ENCODE results near the gene SOWAHB. TPM values are rescaled to one million over a fixed set of nuclear protein-coding genes. Genes with fewer than 3 reads are reported as not detected.
A peak's percentile ranks its signal among the peaks of the same experiment; 100 is the strongest.

Gene SOWAHB
- total RNA-seq, 1 donor from 2014 or later: 4.8 TPM

DNA sequence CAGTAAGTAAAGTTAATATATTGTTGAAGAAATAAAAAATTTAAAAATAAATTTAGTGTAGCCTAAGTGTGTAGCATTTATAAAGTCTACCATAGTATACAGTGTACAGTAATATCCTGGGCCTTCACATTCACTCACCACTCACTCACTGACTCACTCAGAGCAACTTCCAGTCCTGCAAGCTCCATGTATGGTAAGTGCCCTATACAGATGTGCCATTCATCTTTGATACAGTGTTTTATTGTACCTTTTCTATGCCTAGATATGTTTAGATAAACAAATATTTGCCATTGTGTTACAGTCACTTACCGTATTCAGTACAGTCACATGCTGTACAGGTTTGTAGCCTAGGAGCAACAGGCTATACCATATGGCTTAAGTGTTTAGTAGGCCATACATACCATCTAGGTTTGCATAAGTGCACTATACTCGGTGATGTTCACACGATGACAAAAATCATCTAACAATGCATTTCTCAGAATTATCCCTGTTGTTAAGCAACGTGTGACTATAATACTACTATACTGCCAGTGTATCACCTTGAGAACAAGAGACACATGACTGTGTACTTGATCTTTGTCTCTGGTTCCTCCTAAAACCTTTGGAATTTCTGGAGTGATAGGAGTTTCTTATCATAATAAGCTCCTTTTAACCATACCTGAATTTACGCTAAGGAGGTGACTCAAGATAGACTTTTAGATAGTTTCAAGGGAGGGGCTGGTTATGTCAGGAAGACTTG is 25.8 kb upstream of the SOWAHB start:
- H3K27me3 Mint-ChIP-seq (ENCODE audit: low read depth): no peaks in the 10 kb centered on the region
- TF ChIP-seq, protein P1, sequence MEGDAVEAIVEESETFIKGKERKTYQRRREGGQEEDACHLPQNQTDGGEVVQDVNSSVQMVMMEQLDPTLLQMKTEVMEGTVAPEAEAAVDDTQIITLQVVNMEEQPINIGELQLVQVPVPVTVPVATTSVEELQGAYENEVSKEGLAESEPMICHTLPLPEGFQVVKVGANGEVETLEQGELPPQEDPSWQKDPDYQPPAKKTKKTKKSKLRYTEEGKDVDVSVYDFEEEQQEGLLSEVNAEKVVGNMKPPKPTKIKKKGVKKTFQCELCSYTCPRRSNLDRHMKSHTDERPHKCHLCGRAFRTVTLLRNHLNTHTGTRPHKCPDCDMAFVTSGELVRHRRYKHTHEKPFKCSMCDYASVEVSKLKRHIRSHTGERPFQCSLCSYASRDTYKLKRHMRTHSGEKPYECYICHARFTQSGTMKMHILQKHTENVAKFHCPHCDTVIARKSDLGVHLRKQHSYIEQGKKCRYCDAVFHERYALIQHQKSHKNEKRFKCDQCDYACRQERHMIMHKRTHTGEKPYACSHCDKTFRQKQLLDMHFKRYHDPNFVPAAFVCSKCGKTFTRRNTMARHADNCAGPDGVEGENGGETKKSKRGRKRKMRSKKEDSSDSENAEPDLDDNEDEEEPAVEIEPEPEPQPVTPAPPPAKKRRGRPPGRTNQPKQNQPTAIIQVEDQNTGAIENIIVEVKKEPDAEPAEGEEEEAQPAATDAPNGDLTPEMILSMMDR (IDR thresholded peaks at IDR 0.05): no peak
- H3K27ac Mint-ChIP-seq (ENCODE audit: unreplicated experiment): no peak overlapping the region
- no peaks in the 10 kb centered on the region for H3K9me3 Mint-ChIP-seq (ENCODE audit: low read depth)
- H3K36me3 Mint-ChIP-seq (ENCODE audit: low read depth): no peaks in the 10 kb centered on the region
- no peak for DNase-seq (ENCODE audit: low spot score)
- no peaks in the 10 kb centered on the region for H3K4me1 Mint-ChIP-seq (ENCODE audit: low read depth)
- no peak overlapping the region for H3K4me3 Mint-ChIP-seq (ENCODE audit: unreplicated experiment)

DNA sequence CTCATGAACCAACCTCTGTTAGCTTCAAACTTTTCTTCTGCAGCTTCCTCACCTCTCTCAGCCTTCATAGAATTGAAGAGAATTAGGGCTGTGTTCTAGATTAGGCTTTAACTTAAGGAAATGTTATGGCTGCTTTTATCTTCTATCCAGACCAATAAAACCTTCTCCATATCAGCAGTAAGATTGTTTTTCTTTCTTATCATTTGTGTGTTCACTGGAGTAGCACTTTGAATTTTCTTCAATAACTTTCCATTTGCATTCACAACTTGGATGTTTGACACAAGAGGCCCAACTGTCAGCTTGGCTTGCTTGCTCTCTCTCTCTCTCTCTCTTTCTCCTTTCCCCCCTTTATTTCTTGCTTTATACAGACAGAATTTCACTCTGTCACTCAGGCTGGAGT is 22.8 kb upstream of the SOWAHB start:
- no peaks in the 10 kb centered on the region for H3K27me3 Mint-ChIP-seq (ENCODE audit: low read depth)
- no peaks in the 10 kb centered on the region for H3K4me1 Mint-ChIP-seq (ENCODE audit: low read depth)
- no peak overlapping the region for H3K27ac Mint-ChIP-seq (ENCODE audit: unreplicated experiment)
- no peaks in the 10 kb centered on the region for H3K36me3 Mint-ChIP-seq (ENCODE audit: low read depth)
- H3K4me3 Mint-ChIP-seq (ENCODE audit: unreplicated experiment): no peak overlapping the region
- no peak for DNase-seq (ENCODE audit: low spot score)
- H3K9me3 Mint-ChIP-seq (ENCODE audit: low read depth): no peaks in the 10 kb centered on the region
- TF ChIP-seq, protein P1 (IDR thresholded peaks at IDR 0.05): no peak

DNA sequence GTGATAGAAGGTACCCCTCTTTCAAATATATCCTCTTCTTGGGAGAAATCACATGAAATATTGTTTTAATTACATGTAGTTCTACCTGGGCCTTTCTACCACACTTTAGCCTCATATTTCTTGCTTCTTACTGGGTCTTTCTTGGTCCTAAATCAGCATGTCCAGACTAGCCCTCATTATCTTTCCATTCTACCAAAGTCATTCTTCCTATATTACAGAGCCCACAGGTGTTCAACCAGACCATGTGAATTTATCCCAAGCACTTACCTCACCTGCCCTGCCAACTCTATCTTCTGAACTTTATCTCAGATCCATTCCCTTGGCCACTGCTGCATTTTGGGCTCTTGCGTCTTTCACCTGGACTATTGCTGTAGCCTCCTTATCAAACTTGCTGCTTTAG is 11.8 kb upstream of the SOWAHB start:
- no peak overlapping the region for H3K4me3 Mint-ChIP-seq (ENCODE audit: unreplicated experiment)
- no peak overlapping the region for H3K27ac Mint-ChIP-seq (ENCODE audit: unreplicated experiment)
- H3K36me3 Mint-ChIP-seq (ENCODE audit: low read depth): peaks cover 15% of the 10 kb centered on the region
- peaks cover 20% of the 10 kb centered on the region for H3K4me1 Mint-ChIP-seq (ENCODE audit: low read depth)
- TF ChIP-seq, protein P1 (IDR thresholded peaks at IDR 0.05): no peak
- no peak for DNase-seq (ENCODE audit: low spot score)
- H3K9me3 Mint-ChIP-seq (ENCODE audit: low read depth): peaks cover 22% of the 10 kb centered on the region
- no peaks in the 10 kb centered on the region for H3K27me3 Mint-ChIP-seq (ENCODE audit: low read depth)

DNA sequence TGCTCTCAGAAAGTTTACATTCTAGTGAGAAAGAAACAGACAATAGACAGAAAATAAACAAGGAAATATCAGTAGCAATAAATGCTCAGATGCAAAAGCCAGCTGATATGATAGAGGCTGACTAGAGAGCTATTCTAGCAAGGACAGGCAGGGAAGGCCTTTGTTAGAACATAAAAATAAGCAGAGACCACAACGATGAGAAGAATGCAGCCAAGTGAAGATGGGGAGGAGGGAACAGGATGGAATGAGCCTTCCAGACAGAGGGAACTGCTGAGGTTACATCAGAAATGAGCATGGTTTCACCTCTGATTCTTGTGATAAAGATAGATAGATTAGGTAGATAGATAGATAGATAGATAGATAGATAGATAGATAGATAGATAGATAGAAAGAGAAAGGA is 7.6 kb upstream of the SOWAHB start:
- Mint-ChIP-seq H3K36me3 (ENCODE audit: low read depth) (peaks cover 15% of the 10 kb centered on the region), H3K27me3 (ENCODE audit: low read depth) (no peaks in the 10 kb centered on the region), H3K4me3 (ENCODE audit: unreplicated experiment) (no peak overlapping the region), H3K4me1 (ENCODE audit: low read depth) (peaks cover 17% of the 10 kb centered on the region), H3K9me3 (ENCODE audit: low read depth) (peaks cover 22% of the 10 kb centered on the region), H3K27ac (ENCODE audit: unreplicated experiment) (peak overlapping the region; percentile 89)
- TF ChIP-seq, protein P1 (IDR thresholded peaks at IDR 0.05): no peak
- no peak for DNase-seq (ENCODE audit: low spot score)

DNA sequence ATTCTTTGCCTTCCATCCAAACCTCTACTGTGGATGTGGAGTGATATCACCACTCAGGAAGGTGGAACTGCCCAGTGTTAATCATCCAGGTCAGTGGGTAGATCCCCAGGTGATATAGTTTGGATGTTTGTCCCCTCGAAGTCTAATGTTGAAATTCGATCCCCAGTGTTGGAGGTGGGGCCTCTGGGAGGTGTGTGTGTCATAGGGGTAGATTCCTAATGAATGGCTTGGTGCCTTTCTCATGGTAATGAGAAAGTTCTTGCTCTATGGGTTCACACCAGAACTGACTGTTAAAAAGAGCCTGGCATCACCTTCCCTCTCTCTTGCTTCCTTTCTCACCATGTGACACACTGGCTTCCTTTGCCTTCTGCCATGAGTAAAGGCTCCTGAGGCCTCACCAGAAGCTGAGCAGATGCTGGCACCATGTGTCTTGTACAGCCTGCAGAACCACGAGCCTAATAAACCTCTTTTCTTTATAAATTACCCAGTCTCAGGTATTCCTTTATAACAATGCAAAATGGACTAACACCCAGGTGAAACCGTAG is 6.8 kb upstream of the SOWAHB start:
- peaks cover 15% of the 10 kb centered on the region for H3K36me3 Mint-ChIP-seq (ENCODE audit: low read depth)
- no peak for DNase-seq (ENCODE audit: low spot score)
- H3K9me3 Mint-ChIP-seq (ENCODE audit: low read depth): peaks cover 22% of the 10 kb centered on the region
- H3K27me3 Mint-ChIP-seq (ENCODE audit: low read depth): no peaks in the 10 kb centered on the region
- TF ChIP-seq, protein P1 (IDR thresholded peaks at IDR 0.05): no peak
- peak overlapping the region; percentile 46 for H3K27ac Mint-ChIP-seq (ENCODE audit: unreplicated experiment)
- H3K4me1 Mint-ChIP-seq (ENCODE audit: low read depth): peaks cover 20% of the 10 kb centered on the region
- no peak overlapping the region for H3K4me3 Mint-ChIP-seq (ENCODE audit: unreplicated experiment)

Measured in chondrocyte (in vitro differentiated cells).